IMR-90 (cell line): ENCODE results near the gene IGLL5.

Source experiments
- CTCF ChIP-seq: conservative IDR thresholded peaks from 2 replicates; pipeline ENCODE4 v1.5.1; 2012; ENCODE audit warnings: mild to moderate bottlenecking, low read depth, low read length, improper control_type of control experiment
- FOS ChIP-seq: fragments of 150-350 bp; IDR thresholded peaks from 2 replicates; pipeline ENCODE4 v1.6.1; 2016; ENCODE audit warnings: low read depth, low read length
- MAZ ChIP-seq: IDR thresholded peaks from 2 replicates; pipeline ENCODE4 v1.6.1; 2012; ENCODE audit warnings: low read depth, mild to moderate bottlenecking, low read length, improper control_type of control experiment, moderate library complexity, borderline replicate concordance
- MXI1 ChIP-seq: IDR thresholded peaks from 2 replicates; pipeline ENCODE4 v1.6.1; 2012; ENCODE audit warnings: low read depth, mild to moderate bottlenecking, low read length, moderate library complexity, borderline replicate concordance
- NFE2L2 ChIP-seq: fragments of 150-350 bp; IDR thresholded peaks from 2 replicates; pipeline ENCODE4 v1.6.1; 2016; ENCODE audit warnings: low read depth, mild to moderate bottlenecking, low read length
- POLR2A ChIP-seq: IDR thresholded peaks from 2 replicates; pipeline ENCODE4 v1.6.1; 2012; ENCODE audit warnings: mild to moderate bottlenecking, low read depth, low read length
- RAD21 ChIP-seq: IDR thresholded peaks from 2 replicates; pipeline ENCODE4 v1.6.1; 2012; ENCODE audit warnings: low read length, improper control_type of control experiment
- RFX5 ChIP-seq: IDR thresholded peaks from 2 replicates; pipeline ENCODE4 v1.8.0; 2012; ENCODE audit warnings: low read depth, mild to moderate bottlenecking, low read length, moderate library complexity
- SMC3 ChIP-seq: fragments of 150-350 bp; IDR thresholded peaks from 2 replicates; pipeline ENCODE4 v1.6.1; 2016; ENCODE audit warnings: low read depth, mild to moderate bottlenecking, antibody characterized with exemption, low read length, moderate library complexity
- USF2 ChIP-seq: fragments of 150-350 bp; IDR thresholded peaks from 2 replicates; pipeline ENCODE4 v1.6.1; 2017; ENCODE audit warnings: mild to moderate bottlenecking, antibody characterized with exemption, low read length, low read depth

GRCh38 chr22:22940961-22941605 is 53.5 kb downstream of the IGLL5 start:
- TF ChIP-seq CTCF (no peak), RFX5 (no peak), POLR2A (no peak), NFE2L2 (no peak), RAD21 (no peak), MXI1 (no peak), MAZ (no peak), SMC3 (no peak), USF2 (no peak), FOS (no peak)
